NOMO-1 treated with DMSO at 0.1 percent for 48 hours (cell line): ENCODE measurements around the gene CAPN12.

Experiments used
- DNase-seq: peaks from one replicate; lab custom pipeline; 2025; ENCODE audit not compliant: unreplicated experiment; lab: John Stamatoyannopoulos, UW

CAPN12 gene

GRCh38 chr19:38712161-38712748 is 32.0 kb downstream of the CAPN12 start:
- no peak for DNase-seq

GRCh38 chr19:38711726-38712153 is 32.5 kb downstream of the CAPN12 start:
- no peak for DNase-seq

- no peak for DNase-seq
Observed at GRCh38 chr19:38710928-38711725, 33.1 kb downstream of the CAPN12 start.

DNA sequence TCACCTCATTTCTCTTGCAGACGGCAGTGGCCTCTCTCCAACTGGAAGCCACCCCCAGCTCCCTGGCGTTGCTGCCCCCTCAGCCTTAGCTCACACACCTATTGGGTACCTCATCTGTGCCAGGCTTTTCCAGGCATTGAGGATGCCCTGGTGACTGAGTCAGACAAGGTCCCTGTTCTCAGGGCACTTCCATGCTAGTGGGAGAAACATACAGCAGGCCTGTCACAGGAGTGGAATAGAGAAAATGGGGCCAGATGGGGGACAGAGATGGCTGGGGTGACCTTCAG is 33.9 kb downstream of the CAPN12 start:
- no peak for DNase-seq

DNA sequence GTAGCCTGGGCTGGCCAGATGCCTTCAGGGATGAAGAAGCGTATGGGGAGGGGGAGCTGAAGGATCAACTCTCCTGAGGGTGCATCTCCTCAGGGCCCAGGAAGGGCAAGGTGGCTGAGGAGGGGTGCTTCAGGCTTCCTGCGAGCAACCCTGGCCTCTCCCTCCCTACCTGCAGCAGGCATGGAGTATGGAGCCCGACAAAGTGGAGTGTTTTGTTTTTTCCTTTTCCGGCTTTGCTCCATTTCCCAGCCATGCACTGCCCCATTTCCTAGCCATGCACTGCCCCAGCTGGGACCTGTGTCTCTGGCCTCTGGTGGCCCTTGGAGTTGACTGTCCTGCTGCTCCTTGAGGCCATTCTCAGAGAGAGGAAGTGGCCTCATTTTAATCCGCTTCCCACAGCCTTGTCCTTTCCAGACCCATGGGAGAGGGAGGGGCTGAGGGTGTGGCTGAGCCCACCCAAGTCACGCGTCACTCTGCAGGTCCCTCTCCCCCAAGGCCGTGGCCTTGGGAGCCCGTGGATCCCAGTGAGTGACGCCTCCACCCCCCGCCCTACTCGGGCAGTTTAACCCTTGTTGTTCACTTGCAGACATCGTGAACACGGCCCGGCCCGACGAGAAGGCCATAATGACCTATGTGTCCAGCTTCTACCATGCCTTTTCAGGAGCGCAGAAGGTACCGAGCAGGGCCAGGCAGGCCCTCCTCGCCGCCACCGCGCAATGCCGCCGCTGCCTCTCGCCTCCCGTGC is 34.4 kb downstream of the CAPN12 start:
- DNase-seq: no peak

GRCh38 chr19:38709119-38709518 is 35.2 kb downstream of the CAPN12 start:
- DNase-seq: no peak

- DNase-seq: no peak
Observed at GRCh38 chr19:38708413-38709024, 35.8 kb downstream of the CAPN12 start.

DNA sequence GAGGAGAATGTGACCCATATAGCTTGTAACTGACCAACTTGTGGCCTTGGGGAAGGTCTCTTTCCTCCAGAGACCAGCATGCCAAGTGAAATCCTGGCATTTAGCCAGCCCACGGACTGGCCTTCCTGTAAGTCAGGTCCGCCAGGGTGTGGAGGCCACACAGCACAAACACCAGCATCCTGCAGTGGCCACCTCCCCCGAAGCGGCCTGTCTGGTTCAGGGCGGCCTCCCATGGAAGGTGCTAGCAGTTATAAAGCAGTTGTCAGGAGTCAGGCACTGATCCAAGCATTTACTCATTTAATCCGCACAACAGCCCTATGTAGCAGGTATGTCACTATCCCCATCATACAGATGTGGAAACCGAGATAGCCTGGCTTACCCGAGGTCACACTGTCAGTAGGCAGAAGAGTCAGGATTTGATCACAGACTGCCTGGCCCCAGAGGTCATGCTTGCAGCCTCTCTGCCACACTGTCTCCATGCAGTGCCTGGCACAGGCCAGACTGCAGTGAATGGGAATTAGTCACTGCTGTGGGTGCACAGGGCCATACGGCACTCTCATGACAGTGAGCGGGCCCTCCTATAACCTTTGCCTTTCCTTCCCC is 36.7 kb downstream of the CAPN12 start:
- no peak for DNase-seq

DNA sequence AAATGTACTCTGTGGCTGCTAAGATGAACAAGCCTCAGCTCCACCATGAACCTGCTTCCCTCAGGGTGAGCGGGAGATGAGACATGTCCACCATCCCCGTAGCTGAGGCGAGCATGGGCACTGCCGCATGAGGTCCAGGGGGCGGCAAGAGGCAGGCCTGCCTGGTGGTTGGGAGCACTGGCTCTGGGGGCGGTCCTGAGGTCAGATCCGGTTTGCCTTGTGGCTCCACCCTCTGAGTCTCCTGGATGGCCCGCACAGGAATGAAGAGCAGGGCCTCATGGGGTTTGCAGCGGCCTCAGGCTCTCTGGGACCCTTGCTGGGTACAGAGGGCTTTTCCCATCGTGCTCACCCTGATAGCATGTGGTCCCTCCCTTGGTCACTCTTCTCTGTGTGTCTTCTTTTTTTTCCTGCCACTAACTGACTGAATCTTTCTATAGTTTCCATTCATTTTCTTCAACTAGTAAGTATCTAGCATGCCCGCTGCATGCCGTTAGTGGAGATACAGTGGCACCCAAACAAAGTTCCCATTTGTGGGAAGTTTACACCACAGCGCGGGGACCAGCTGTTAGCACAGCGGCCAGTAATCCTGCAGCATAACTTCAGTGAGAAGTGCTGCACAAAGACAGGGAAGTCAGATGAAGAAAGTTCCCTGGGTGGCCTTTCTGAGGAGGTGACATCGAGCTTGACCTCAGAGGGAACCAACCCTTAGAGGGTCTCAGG is 37.3 kb downstream of the CAPN12 start:
- no peak for DNase-seq

GRCh38 chr19:38705197-38706019 is 38.9 kb downstream of the CAPN12 start:
- no peak for DNase-seq

GRCh38 chr19:38704488-38705026 is 39.7 kb downstream of the CAPN12 start:
- no peak for DNase-seq

GRCh38 chr19:38703509-38703908 is 40.8 kb downstream of the CAPN12 start:
- no peak for DNase-seq

DNA sequence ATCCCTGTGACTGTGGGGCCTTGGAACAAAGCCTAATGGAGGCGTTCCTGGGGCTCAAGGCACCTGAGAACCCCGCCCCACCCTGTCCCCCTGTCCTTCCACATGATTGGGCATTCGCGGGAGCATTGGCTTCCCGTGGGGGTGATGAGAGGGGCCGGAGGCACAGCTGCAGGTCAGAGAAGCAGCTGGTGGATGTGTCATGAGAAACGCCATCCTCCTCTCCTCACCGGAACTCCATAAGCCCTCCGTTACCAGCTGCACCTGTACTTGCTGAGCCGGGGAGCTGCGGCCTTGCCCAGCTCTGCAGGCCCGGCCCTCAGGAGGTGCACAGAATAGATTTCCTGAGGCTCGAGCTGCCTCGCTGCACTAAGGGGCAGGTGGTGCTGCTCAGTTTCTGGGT is 42.0 kb downstream of the CAPN12 start:
- no peak for DNase-seq

DNA sequence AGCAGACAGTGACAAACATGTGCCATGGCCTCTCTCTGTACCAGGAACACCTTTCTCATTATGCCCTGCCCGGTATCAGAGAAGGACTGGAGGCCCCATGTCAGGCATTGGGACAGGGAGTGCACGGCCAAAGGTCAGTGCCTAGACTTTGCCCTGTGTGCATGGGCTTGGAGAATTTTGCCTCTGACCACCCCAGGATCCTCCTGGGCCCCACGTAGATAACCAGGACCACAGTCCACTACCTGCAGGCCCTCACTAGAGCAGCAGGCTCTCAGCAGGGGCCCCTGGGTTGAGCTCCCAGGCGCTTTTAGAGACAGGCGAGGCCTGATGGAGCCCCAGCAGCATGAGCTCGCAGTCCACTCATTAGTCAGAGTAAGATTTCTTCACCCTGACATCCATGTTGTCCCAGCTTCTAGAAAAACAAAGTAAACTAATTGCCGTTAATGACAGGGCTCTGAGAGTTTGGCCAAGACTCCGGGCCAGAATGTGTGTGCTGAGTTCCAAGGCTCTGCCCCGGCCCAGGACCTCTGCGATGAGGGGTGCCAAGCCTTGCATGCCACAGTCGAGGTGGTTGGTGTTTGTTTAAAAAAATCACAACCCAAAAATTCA is 42.7 kb downstream of the CAPN12 start:
- no peak for DNase-seq

- DNase-seq: no peak
Observed at GRCh38 chr19:38700902-38701454, 43.3 kb downstream of the CAPN12 start.

DNA sequence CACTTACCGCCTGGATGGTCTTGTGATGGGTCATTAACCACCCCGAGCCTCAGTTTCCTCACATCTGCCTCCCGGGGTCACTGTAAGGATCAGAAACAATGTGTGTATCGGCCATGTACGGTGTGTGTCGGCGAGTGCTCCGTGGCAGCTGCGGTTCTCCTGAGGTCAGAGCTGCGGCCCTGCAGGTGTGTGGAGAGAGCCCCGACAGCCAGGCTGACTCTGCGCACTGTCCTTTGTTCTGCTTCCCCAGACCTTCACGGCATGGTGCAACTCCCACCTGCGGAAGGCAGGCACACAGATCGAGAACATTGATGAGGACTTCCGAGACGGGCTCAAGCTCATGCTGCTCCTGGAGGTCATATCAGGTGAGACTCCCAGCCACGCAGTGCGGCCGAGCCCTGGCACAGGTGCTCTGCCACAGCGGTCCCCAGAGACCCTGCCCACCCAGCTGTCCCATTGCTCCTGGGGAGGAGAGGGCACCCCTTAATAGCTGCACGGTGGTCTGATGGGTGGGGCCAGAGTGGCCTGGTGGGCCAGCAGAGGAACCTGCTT is 43.8 kb downstream of the CAPN12 start:
- no peak for DNase-seq

DNA sequence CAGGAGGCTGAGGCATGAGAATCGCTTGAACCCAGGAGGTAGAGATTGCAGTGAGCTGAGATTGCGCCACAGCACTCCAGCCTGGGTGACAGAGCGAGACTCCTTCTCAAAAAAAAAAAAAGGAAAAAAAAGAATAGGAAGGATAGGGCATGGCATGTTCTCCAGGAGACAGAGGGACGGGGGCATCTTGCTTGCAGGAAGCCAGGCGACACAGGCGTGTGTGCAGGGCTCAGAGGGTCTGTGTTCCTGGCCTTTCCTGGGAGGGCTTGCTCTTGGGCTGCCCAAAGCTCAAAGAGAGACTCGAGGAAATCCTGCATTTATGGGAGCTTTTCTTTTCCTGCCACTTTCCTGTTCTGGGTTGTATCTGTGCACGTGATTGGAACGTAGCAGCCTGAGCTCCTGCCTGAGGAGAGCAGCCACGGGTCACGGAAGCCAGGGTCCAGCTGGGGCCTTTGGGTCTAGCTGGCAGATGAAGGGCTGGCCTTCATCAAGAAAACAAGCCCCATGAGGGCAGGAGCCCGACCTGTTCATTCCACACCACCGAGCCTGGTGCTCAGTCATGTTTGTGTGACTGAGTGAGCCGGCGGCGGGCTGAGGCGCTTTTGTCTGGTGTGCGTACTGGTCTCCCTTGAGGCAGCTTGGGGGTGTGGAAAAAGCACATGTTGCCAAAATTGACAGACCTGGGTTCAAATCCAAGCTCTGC is 44.5 kb downstream of the CAPN12 start:
- no peak for DNase-seq

- DNase-seq: no peak
Observed at GRCh38 chr19:38699027-38699346, 45.3 kb downstream of the CAPN12 start.
